ENCODE results near the gene USP3. TPM values are rescaled to one million over a fixed set of nuclear protein-coding genes. Genes with fewer than 3 reads are reported as not detected.

The USP3 gene
- total RNA-seq, 1 experiment from 2014 or later = 70.2 TPM

GRCh38 chr15:63539521-63539920 lies 35.1 kb downstream of the USP3 start:
- Mint-ChIP-seq H3K4me1 (ENCODE audit: insufficient read depth, unreplicated experiment) (peaks cover 5% of the 10 kb centered on the region), H3K4me3 (ENCODE audit: unreplicated experiment) (no peak overlapping the region), H3K36me3 (ENCODE audit: insufficient read depth, unreplicated experiment) (peaks cover 55% of the 10 kb centered on the region), H3K27ac (ENCODE audit: low read depth, unreplicated experiment) (no peak overlapping the region), H3K27me3 (ENCODE audit: insufficient read depth, unreplicated experiment) (no peaks in the 10 kb centered on the region), H3K9me3 (ENCODE audit: unreplicated experiment) (no peaks in the 10 kb centered on the region)
- ChIA-PET POLR2A (interaction anchor here (0.8 kb wide), 1 partner anchor 14 kb away, joined by 3 read pairs; no protein-coding TSS in a partner anchor), CTCF (no interaction called here)
- intact Hi-C loops (cut with micrococcal nuclease) = no loop called here
- BruUV-seq (replicated peaks) = no TSS peak
- DNase-seq (ENCODE audit: unreplicated experiment) = no peak
- no peak for TF ChIP-seq CTCF (IDR thresholded peaks at IDR 0.05; ENCODE audit: unreplicated experiment)

- peaks cover 55% of the 10 kb centered on the region for H3K36me3 Mint-ChIP-seq (ENCODE audit: insufficient read depth, unreplicated experiment)
- no peak for TF ChIP-seq CTCF (IDR thresholded peaks at IDR 0.05; ENCODE audit: unreplicated experiment)
- BruUV-seq (replicated peaks) = no TSS peak
- peaks cover 10% of the 10 kb centered on the region for H3K4me1 Mint-ChIP-seq (ENCODE audit: insufficient read depth, unreplicated experiment)
- no peaks in the 10 kb centered on the region for H3K9me3 Mint-ChIP-seq (ENCODE audit: unreplicated experiment)
- DNase-seq (ENCODE audit: unreplicated experiment) = no peak
- ChIA-PET CTCF (no interaction called here), POLR2A (interaction anchor here (0.8 to 3.5 kb wide), 3 partner anchors 13 to 35 kb away, joined by 3 to 18 read pairs (median 10); partner anchors contain the start of gene USP3)
- no peak overlapping the region for H3K4me3 Mint-ChIP-seq (ENCODE audit: unreplicated experiment)
- H3K27me3 Mint-ChIP-seq (ENCODE audit: insufficient read depth, unreplicated experiment) = no peaks in the 10 kb centered on the region
- no peak overlapping the region for H3K27ac Mint-ChIP-seq (ENCODE audit: low read depth, unreplicated experiment)
- intact Hi-C loops (cut with micrococcal nuclease) = no loop called here
Measured at GRCh38 chr15:63539998-63540397, 35.6 kb downstream of the USP3 start.

- no peaks in the 10 kb centered on the region for H3K9me3 Mint-ChIP-seq (ENCODE audit: unreplicated experiment)
- H3K36me3 Mint-ChIP-seq (ENCODE audit: insufficient read depth, unreplicated experiment) = peaks cover 56% of the 10 kb centered on the region
- H3K4me3 Mint-ChIP-seq (ENCODE audit: unreplicated experiment) = no peak overlapping the region
- ChIA-PET CTCF (interaction anchor here (0.6 kb wide), 1 partner anchor 58 kb away, joined by 5 read pairs; no protein-coding TSS in a partner anchor), POLR2A (interaction anchor here (0.6 to 3.5 kb wide), 6 partner anchors 10 to 36 kb away, joined by 3 to 18 read pairs (median 10); partner anchors contain the start of gene USP3)
- no peak overlapping the region for H3K27ac Mint-ChIP-seq (ENCODE audit: low read depth, unreplicated experiment)
- peaks cover 10% of the 10 kb centered on the region for H3K4me1 Mint-ChIP-seq (ENCODE audit: insufficient read depth, unreplicated experiment)
- intact Hi-C loops (cut with micrococcal nuclease) = no loop called here
- no TSS peak for BruUV-seq (replicated peaks)
- no peak for DNase-seq (ENCODE audit: unreplicated experiment)
- no peak for TF ChIP-seq CTCF (IDR thresholded peaks at IDR 0.05; ENCODE audit: unreplicated experiment)
- H3K27me3 Mint-ChIP-seq (ENCODE audit: insufficient read depth, unreplicated experiment) = no peaks in the 10 kb centered on the region
Measured at GRCh38 chr15:63540449-63540848, 36.1 kb downstream of the USP3 start.

GRCh38 chr15:63544258-63545026 lies 40.0 kb downstream of the USP3 start:
- no peak for DNase-seq (ENCODE audit: unreplicated experiment)
- peak overlapping the region; percentile 32 for H3K27ac Mint-ChIP-seq (ENCODE audit: low read depth, unreplicated experiment)
- H3K27me3 Mint-ChIP-seq (ENCODE audit: insufficient read depth, unreplicated experiment) = no peaks in the 10 kb centered on the region
- intact Hi-C loops (cut with micrococcal nuclease) = no loop called here
- POLR2A ChIA-PET = interaction anchor here (0.6 to 2.0 kb wide), 9 partner anchors 9 to 76 kb away, joined by 3 to 9 read pairs (median 5); partner anchors contain the start of gene USP3
- H3K36me3 Mint-ChIP-seq (ENCODE audit: insufficient read depth, unreplicated experiment) = peaks cover 50% of the 10 kb centered on the region
- H3K4me3 Mint-ChIP-seq (ENCODE audit: unreplicated experiment) = no peak overlapping the region
- no peak for TF ChIP-seq CTCF (IDR thresholded peaks at IDR 0.05; ENCODE audit: unreplicated experiment)
- BruUV-seq (replicated peaks) = no TSS peak
- H3K9me3 Mint-ChIP-seq (ENCODE audit: unreplicated experiment) = no peaks in the 10 kb centered on the region
- H3K4me1 Mint-ChIP-seq (ENCODE audit: insufficient read depth, unreplicated experiment) = peaks cover 10% of the 10 kb centered on the region
- CTCF ChIA-PET = interaction anchor here (0.6 to 2.2 kb wide), 4 partner anchors 8 to 66 kb away, joined by 3 to 8 read pairs (median 3); partner anchors contain the start of gene USP3

All from MCF 10A (cell line).